ENCODE measurements around the gene SHISA9. TPM values are rescaled to one million over a fixed set of nuclear protein-coding genes. Genes with fewer than 3 reads are reported as not detected.

The SHISA9 gene
- total and polyA plus RNA-seq, 2 donors (not counting 1 experiment from before 2014, with no cell fraction given) = 0.03 to 0.07 TPM

GRCh38 chr16:13056607-13057006 lies 155.2 kb downstream of the SHISA9 start:
- Histone ChIP-seq H4K20me1 (ENCODE audit: control insufficient read depth, insufficient read depth, low read length, poor library complexity, severe bottlenecking) (no peaks in the 10 kb centered on the region), H3K4me1 (ENCODE audit: control insufficient read depth in 2 of 2, insufficient read depth in 2 of 2, low read length in 2 of 2) (no peaks in the 10 kb centered on the region), H3K9me3 (ENCODE audit: control extremely low read depth in 1 of 3, control insufficient read depth in 2 of 3, insufficient read depth in 1 of 3, low read length in 2 of 3) (peaks cover 0 to 3% (median 0%) of the 10 kb centered on the region in 3 donors), H3K79me2 (ENCODE audit: control insufficient read depth, insufficient read depth, low read length) (no peaks in the 10 kb centered on the region), H3K27me3 (replicated peaks in 1 of 4; ENCODE audit: control extremely low read depth in 1 of 4, control insufficient read depth in 3 of 4, insufficient read depth in 4 of 4, low read length in 3 of 4) (no peaks in the 10 kb centered on the region), H3K27ac (ENCODE audit: low read length in 2 of 2) (no peak overlapping the region), H3K36me3 (replicated peaks in 1 of 2; ENCODE audit: control extremely low read depth in 1 of 2, control insufficient read depth in 1 of 2, extremely low read depth in 1 of 2, insufficient read depth in 2 of 2, low read length in 1 of 2) (no peaks in the 10 kb centered on the region), H2AFZ (ENCODE audit: insufficient read depth, low read depth, low read length, poor library complexity, severe bottlenecking) (no peak overlapping the region), H3K4me3 (ENCODE audit: control extremely low read depth in 1 of 5, extremely low read depth in 1 of 5, insufficient read depth in 1 of 5, low read depth in 2 of 5, low read length in 4 of 5) (no peak overlapping the region), H3K9ac (ENCODE audit: low read length) (no peak overlapping the region), H3K4me2 (replicated peaks; ENCODE audit: low read depth, low read length, poor library complexity, severe bottlenecking) (no peak overlapping the region)
- H3K4me1 Mint-ChIP-seq = no peaks in the 10 kb centered on the region
- H3K9me3 Mint-ChIP-seq (ENCODE audit: insufficient read depth) = peaks cover 3% of the 10 kb centered on the region
- ChIA-PET CTCF (no interaction called here), POLR2A (no interaction called here)
- ATAC-seq (ENCODE audit: low read depth) = no peak
- H3K27me3 Mint-ChIP-seq = no peaks in the 10 kb centered on the region
- TF ChIP-seq CTCF (IDR thresholded peaks at IDR 0.05) = no peak
- no peak for TF ChIP-seq EZH2 (IDR thresholded peaks at IDR 0.05; ENCODE audit: borderline replicate concordance, insufficient read depth, low read depth, low read length, poor library complexity, severe bottlenecking)
- intact Hi-C loops (cut with micrococcal nuclease) = no loop called here
- WGBS (ENCODE audit: insufficient coverage) = 78% methylated on average over 5 of the region's 5 CpGs
- DNase-seq = no peak
- H3K4me3 Mint-ChIP-seq = no peak overlapping the region
- no peak overlapping the region for H3K27ac Mint-ChIP-seq

DNA sequence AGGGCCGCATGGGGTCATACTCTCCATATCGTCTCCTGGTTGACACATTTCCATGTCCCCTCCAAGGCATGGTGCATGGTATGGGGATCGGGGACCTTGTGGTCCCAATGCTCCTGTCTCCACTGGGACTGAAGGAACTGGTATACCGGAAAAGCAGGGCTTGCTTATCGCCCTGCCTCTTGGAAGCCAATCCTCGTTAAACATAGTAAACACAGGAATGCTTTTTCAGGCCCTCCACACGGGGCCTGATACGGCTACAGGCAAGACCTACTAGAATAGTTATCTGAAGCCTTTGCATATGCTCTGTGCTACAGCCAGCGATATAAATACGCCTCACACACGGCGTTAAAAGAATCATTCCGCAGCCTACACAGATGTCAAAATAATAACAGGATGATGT lies 159.5 kb downstream of the SHISA9 start:
- intact Hi-C loops (cut with micrococcal nuclease) = no loop called here
- TF ChIP-seq EZH2 (IDR thresholded peaks at IDR 0.05; ENCODE audit: borderline replicate concordance, insufficient read depth, low read depth, low read length, poor library complexity, severe bottlenecking) (no peak), CTCF (IDR thresholded peaks at IDR 0.05) (no peak)
- Histone ChIP-seq H3K4me3 (ENCODE audit: control extremely low read depth in 1 of 5, extremely low read depth in 1 of 5, insufficient read depth in 1 of 5, low read depth in 2 of 5, low read length in 4 of 5) (no peak overlapping the region), H3K36me3 (replicated peaks in 1 of 2; ENCODE audit: control extremely low read depth in 1 of 2, control insufficient read depth in 1 of 2, extremely low read depth in 1 of 2, insufficient read depth in 2 of 2, low read length in 1 of 2) (no peaks in the 10 kb centered on the region), H4K20me1 (ENCODE audit: control insufficient read depth, insufficient read depth, low read length, poor library complexity, severe bottlenecking) (no peaks in the 10 kb centered on the region), H3K9me3 (ENCODE audit: control extremely low read depth in 1 of 3, control insufficient read depth in 2 of 3, insufficient read depth in 1 of 3, low read length in 2 of 3) (peaks cover 0 to 6% (median 0%) of the 10 kb centered on the region in 3 donors), H2AFZ (ENCODE audit: insufficient read depth, low read depth, low read length, poor library complexity, severe bottlenecking) (no peak overlapping the region), H3K27me3 (replicated peaks in 1 of 4; ENCODE audit: control extremely low read depth in 1 of 4, control insufficient read depth in 3 of 4, insufficient read depth in 4 of 4, low read length in 3 of 4) (no peaks in the 10 kb centered on the region), H3K4me2 (replicated peaks; ENCODE audit: low read depth, low read length, poor library complexity, severe bottlenecking) (no peak overlapping the region), H3K79me2 (ENCODE audit: control insufficient read depth, insufficient read depth, low read length) (no peaks in the 10 kb centered on the region), H3K27ac (ENCODE audit: low read length in 2 of 2) (no peak overlapping the region), H3K9ac (ENCODE audit: low read length) (no peak overlapping the region), H3K4me1 (ENCODE audit: control insufficient read depth in 2 of 2, insufficient read depth in 2 of 2, low read length in 2 of 2) (no peaks in the 10 kb centered on the region)
- H3K4me1 Mint-ChIP-seq = no peaks in the 10 kb centered on the region
- ChIA-PET CTCF (no interaction called here), POLR2A (no interaction called here)
- no peak for DNase-seq
- 67% methylated on average over 7 of the region's 13 CpGs for WGBS (ENCODE audit: insufficient coverage)
- no peak overlapping the region for H3K4me3 Mint-ChIP-seq
- H3K27me3 Mint-ChIP-seq = no peaks in the 10 kb centered on the region
- H3K27ac Mint-ChIP-seq = no peak overlapping the region
- ATAC-seq (ENCODE audit: low read depth) = no peak
- H3K9me3 Mint-ChIP-seq (ENCODE audit: insufficient read depth) = peaks cover 3% of the 10 kb centered on the region
